SK-N-SH (cell line): ENCODE results near the gene SPOCK1.

ENCODE experiments used
- CHD2 ChIP-seq: fragments of 150-350 bp; IDR thresholded peaks from 2 replicates; pipeline ENCODE4 v1.6.1; 2018; ENCODE audit warnings: low read length; ENCODE audit not compliant: partially characterized antibody
- CTCF ChIP-seq: fragments of 200-600 bp; sonication (generic); IDR thresholded peaks from 2 replicates; pipeline ENCODE4 v1.6.1; 2017; ENCODE audit warnings: antibody characterized with exemption, mild to moderate bottlenecking, moderate library complexity
- ELF1 ChIP-seq: IDR thresholded peaks from 2 replicates; pipeline ENCODE4 v1.4.0; 2012
- EZH2phosphoT487 ChIP-seq: fragments of 200-600 bp; sonication (generic); IDR thresholded peaks from 2 replicates; pipeline ENCODE4 v1.6.1; 2017; ENCODE audit warnings: low read depth, mixed run types, mild to moderate bottlenecking, antibody characterized with exemption, moderate library complexity, borderline replicate concordance
- NFIC ChIP-seq: IDR thresholded peaks from 2 replicates; pipeline ENCODE4 v1.4.0; 2012; ENCODE audit warnings: borderline replicate concordance
- NRF1 ChIP-seq: IDR thresholded peaks from 2 replicates; pipeline ENCODE4 v1.6.1; 2012; ENCODE audit warnings: low read depth, mild to moderate bottlenecking, low read length
- RAD21 ChIP-seq: IDR thresholded peaks from 2 replicates; pipeline ENCODE4 v1.6.1; 2012; ENCODE audit warnings: mild to moderate bottlenecking, low read length
- RFX5 ChIP-seq: IDR thresholded peaks from 2 replicates; pipeline ENCODE4 v1.6.1; 2012; ENCODE audit warnings: mild to moderate bottlenecking, improper control_type of control experiment, low read length
- TEAD4 ChIP-seq: IDR thresholded peaks from 2 replicates; pipeline ENCODE4 v1.4.0; 2012; ENCODE audit warnings: mild to moderate bottlenecking, borderline replicate concordance; ENCODE audit not compliant: insufficient read depth
- USF2 ChIP-seq: fragments of 150-350 bp; IDR thresholded peaks from 2 replicates; pipeline ENCODE4 v1.6.1; 2017; ENCODE audit warnings: antibody characterized with exemption, low read length, low read depth, borderline replicate concordance

GRCh38 chr5:137318027-137318426 is 181.1 kb downstream of the SPOCK1 start:
- TF ChIP-seq USF2: no peak
- no peak for TF ChIP-seq CTCF
- no peak for TF ChIP-seq NFIC
- no peak for TF ChIP-seq RAD21
- TF ChIP-seq ELF1: no peak
- TF ChIP-seq RFX5: no peak
- TF ChIP-seq NRF1: no peak
- TF ChIP-seq TEAD4: no peak
- TF ChIP-seq EZH2phosphoT487: no peak
- no peak for TF ChIP-seq CHD2
